ENCODE results near the gene NLRP3. TPM values are rescaled to one million over a fixed set of nuclear protein-coding genes. Genes with fewer than 3 reads are reported as not detected.
"Not testable (repeated sequence)": the region's sequence is repeated elsewhere in the genome, so short reads cannot be mapped to it uniquely, and the experiment has no call there.

Gene NLRP3
- total RNA-seq, 2 experiments from 2014 or later = 0.25 to 0.40 TPM

DNA sequence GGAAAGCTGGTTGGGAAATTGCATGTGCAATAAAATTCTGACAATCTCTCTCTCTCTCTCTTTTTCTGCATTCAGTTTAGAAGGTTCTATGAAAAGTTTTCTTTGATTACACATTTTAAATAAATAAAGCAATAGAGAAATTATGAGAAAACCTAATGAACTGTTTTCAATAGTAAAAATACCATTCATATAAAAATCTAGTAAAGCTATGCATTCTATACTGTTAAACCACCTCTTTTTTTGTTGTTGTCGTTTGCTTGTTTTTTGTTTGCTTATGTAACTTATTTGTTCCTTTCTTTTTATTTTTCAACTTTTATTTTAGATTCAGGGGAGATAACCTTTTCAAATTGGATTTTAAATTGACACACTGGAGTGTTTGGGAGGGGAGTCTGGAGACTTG is 56.1 kb downstream of the NLRP3 start:
- ChIA-PET CTCF (no interaction called here), POLR2A (no interaction called here)
- Mint-ChIP-seq H3K36me3 (ENCODE audit: low read depth) (no peaks in the 10 kb centered on the region), H3K27ac (no peak overlapping the region), H3K9me3 (no peaks in the 10 kb centered on the region), H3K4me3 (no peak overlapping the region), H3K27me3 (no peaks in the 10 kb centered on the region), H3K4me1 (no peaks in the 10 kb centered on the region)
- no peak for DNase-seq

DNA sequence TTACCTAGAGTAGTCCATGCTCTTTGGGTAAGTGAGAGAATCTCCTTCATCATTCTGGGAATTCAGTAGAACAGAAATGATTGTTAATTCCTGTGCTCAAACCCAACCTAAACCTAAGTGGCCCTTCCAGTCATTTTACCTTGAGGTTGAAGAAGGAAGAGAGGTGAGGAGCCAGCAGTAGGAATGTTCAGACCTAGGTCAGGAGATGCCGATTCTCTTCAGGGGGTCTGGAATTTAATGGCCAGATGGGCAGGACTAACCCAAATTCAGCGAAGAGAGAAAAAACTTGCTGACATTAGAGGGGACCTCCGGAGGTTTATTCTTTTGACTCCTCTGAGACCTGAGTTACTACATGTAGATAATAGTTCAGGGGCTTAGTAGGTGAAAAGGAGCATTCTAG is 58.4 kb downstream of the NLRP3 start:
- Mint-ChIP-seq H3K9me3 (no peaks in the 10 kb centered on the region), H3K4me1 (no peaks in the 10 kb centered on the region), H3K4me3 (no peak overlapping the region), H3K27me3 (no peaks in the 10 kb centered on the region), H3K36me3 (ENCODE audit: low read depth) (no peaks in the 10 kb centered on the region), H3K27ac (no peak overlapping the region)
- no peak for DNase-seq
- CTCF ChIA-PET = no interaction called here
- POLR2A ChIA-PET = no interaction called here

DNA sequence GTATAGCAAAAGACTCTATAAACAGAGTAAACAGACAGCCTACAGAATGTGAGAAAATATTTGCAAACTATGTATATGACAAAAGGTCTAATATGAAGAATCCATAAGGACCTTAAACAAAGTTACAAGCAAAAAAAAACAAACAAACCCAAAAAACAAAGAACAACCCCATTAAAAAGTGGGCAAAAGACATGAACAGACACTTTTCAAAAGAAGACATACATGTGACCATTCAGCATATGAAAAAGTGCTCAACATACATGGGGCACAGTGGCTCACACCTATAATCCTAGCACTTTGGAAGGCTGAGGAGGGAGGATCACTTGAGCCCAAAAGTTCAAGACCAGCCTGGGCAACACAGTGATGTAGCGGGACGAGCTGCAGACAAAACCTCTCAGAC is 59.8 kb downstream of the NLRP3 start:
- H3K36me3 Mint-ChIP-seq (ENCODE audit: low read depth) = no peaks in the 10 kb centered on the region
- no peak overlapping the region for H3K4me3 Mint-ChIP-seq
- no peaks in the 10 kb centered on the region for H3K4me1 Mint-ChIP-seq
- no peak overlapping the region for H3K27ac Mint-ChIP-seq
- CTCF ChIA-PET = no interaction called here
- H3K9me3 Mint-ChIP-seq = no peaks in the 10 kb centered on the region
- H3K27me3 Mint-ChIP-seq = no peaks in the 10 kb centered on the region
- POLR2A ChIA-PET = no interaction called here
- DNase-seq = no peak

DNA sequence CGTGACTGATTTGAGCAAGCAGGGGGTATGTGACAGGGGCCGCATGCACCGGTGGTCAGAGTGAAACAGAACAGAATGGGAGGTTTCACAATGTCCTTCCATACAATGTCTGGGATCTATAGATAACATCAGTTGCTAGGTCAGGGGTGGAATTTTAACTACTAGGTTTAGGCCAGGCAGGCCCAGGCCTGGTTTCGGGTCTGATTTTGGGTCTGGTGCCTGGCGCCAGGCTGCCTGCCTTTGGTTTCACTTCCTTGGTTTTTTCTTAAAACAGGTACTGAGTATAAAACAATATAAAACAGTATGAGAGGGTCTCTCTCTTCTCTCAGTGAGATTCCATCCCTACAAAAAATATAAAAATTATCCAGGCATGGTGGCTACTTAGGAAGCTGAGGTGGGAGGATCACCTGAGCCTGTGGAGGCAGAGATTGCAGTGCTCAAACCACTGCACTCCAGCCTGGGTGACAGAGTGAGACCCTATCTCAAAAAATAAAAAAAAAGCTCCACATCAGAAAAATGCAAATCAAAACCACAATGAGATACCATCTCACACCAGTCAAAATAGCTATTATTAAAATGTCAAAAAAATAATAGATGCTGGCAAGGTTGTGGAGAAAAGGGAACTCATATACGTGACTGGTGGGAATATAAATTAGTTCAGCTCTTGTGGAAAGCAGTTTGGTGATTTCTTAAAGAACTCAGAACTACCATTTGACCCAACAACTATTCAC is 60.5 kb downstream of the NLRP3 start:
- H3K4me1 Mint-ChIP-seq; DNase-seq; H3K4me3 Mint-ChIP-seq; H3K27ac Mint-ChIP-seq; H3K36me3 Mint-ChIP-seq (ENCODE audit: low read depth); H3K27me3 Mint-ChIP-seq; POLR2A ChIA-PET; H3K9me3 Mint-ChIP-seq; CTCF ChIA-PET: not testable (repeated sequence)

DNA sequence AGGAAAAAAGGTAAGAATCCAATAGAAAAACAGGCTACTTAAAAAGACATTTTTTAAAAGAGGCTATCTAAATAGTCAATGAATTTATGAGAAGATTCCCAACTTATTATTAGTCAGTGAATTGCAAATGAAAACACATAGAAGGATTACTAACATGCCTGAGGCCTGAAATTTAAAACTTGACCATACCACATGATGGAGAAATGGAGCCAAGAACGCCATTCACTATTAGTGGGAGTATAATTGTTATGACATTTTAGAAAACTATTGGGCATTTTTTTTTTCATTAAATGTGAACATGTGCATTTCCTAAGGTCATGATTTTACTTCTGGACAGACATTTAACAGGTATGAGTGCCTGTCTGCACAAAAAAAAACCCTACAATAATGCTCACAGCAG is 66.8 kb downstream of the NLRP3 start:
- Mint-ChIP-seq H3K36me3 (ENCODE audit: low read depth) (no peaks in the 10 kb centered on the region), H3K9me3 (no peaks in the 10 kb centered on the region), H3K4me1 (no peaks in the 10 kb centered on the region), H3K27ac (no peak overlapping the region), H3K4me3 (no peak overlapping the region), H3K27me3 (peaks cover 2% of the 10 kb centered on the region)
- CTCF ChIA-PET = interaction anchor here (2.2 kb wide), 1 partner anchor 93 kb away, joined by 8 read pairs; no protein-coding TSS in a partner anchor
- no peak for DNase-seq
- POLR2A ChIA-PET = no interaction called here

DNA sequence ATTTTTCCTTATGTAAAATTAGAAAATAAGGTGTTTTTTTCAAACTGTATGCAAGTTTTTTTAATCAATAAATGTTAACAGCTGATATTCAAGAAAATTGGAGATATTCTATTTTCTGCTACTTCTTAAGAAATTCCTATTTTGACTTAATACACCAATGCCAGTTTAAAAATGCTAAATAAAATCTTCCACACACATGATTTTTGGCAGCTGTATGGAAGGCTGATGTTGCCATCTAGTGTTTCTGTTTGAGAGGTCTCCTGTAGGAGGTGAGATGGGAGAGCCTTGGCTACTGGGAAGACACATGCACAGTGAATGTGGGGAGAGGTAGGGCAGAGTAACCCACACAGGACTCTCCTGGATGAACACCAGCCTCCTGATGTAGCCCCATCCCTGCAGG is 71.1 kb downstream of the NLRP3 start:
- Mint-ChIP-seq H3K9me3 (no peaks in the 10 kb centered on the region), H3K4me3 (no peak overlapping the region), H3K36me3 (ENCODE audit: low read depth) (no peaks in the 10 kb centered on the region), H3K27ac (no peak overlapping the region), H3K27me3 (peaks cover 8% of the 10 kb centered on the region), H3K4me1 (no peaks in the 10 kb centered on the region)
- POLR2A ChIA-PET = interaction anchor here (1.0 kb wide), 1 partner anchor 114 kb away, joined by 3 read pairs; no protein-coding TSS in a partner anchor
- CTCF ChIA-PET = interaction anchor here (1.1 to 6.1 kb wide), 3 partner anchors 97 to 114 kb away, joined by 3 to 42 read pairs (median 23); no protein-coding TSS in a partner anchor
- DNase-seq = peak; percentile 23

DNA sequence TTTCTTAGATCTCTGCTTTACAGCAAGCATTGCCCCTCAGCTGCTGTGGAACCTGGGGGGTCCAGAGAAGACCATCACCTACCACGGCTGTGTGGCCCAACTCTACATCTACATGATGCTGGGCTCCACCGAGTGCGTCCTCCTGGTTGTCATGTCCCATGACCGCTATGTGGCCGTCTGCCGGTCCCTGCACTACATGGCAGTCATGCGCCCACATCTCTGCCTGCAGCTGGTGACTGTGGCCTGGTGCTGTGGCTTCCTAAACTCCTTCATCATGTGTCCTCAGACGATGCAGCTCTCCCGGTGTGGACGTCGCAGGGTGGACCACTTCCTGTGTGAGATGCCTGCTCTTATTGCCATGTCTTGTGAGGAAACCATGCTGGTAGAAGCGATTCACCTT is 75.4 kb downstream of the NLRP3 start:
- no peak for DNase-seq
- no peak overlapping the region for H3K27ac Mint-ChIP-seq
- no peaks in the 10 kb centered on the region for H3K4me1 Mint-ChIP-seq
- H3K36me3 Mint-ChIP-seq (ENCODE audit: low read depth) = no peaks in the 10 kb centered on the region
- POLR2A ChIA-PET = no interaction called here
- CTCF ChIA-PET = interaction anchor here (3.7 kb wide), 1 partner anchor 102 kb away, joined by 16 read pairs; no protein-coding TSS in a partner anchor
- peaks cover 19% of the 10 kb centered on the region for H3K27me3 Mint-ChIP-seq
- no peaks in the 10 kb centered on the region for H3K9me3 Mint-ChIP-seq
- no peak overlapping the region for H3K4me3 Mint-ChIP-seq

DNA sequence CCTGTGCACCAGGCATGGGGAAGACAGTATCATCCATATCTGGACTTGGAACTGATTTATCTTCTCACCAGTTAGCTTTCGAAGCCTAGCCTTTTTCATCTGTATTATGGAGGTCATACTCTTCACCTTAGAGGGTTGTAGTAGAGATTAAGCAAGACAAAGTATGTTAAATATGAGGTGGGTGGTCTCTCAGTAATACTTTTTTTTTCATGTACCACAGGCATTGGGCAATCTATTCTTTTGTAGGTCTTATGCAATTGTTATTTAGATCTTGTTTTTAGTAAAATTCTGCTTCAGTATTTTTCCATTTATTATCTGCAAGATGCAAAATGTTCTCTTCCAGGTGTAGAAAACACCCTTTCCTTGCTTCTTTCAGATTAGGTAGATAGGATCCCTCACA is 77.1 kb downstream of the NLRP3 start:
- CTCF ChIA-PET = no interaction called here

DNA sequence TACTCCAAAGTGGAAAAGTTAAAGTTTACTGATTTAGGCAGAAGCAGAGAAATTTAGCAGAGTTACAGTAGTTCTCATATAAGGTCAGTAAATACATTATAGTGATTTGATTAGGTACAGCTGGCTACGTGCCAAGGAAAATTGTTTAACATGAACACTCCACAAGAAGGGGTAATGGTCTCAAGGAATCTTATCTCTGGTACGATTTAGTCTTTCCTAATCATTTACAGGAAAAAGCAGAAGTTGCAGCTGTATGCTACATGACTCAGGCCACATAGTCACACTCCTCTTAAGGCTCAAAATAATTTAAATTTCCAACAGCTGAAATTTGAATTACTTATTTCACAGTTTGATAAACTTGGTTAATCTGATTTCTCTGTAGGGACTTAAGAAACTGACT is 78.8 kb downstream of the NLRP3 start:
- Mint-ChIP-seq H3K27ac (no peak overlapping the region), H3K27me3 (peaks cover 12% of the 10 kb centered on the region), H3K4me1 (no peaks in the 10 kb centered on the region), H3K4me3 (no peak overlapping the region), H3K36me3 (ENCODE audit: low read depth) (no peaks in the 10 kb centered on the region), H3K9me3 (no peaks in the 10 kb centered on the region)
- no peak for DNase-seq
- CTCF ChIA-PET = no interaction called here
- POLR2A ChIA-PET = no interaction called here

More for the DNA sequence above, 77.1 kb downstream of the NLRP3 start:
- Mint-ChIP-seq H3K4me3 (no peak overlapping the region), H3K9me3 (no peaks in the 10 kb centered on the region), H3K4me1 (no peaks in the 10 kb centered on the region), H3K27me3 (peaks cover 15% of the 10 kb centered on the region), H3K27ac (no peak overlapping the region), H3K36me3 (ENCODE audit: low read depth) (no peaks in the 10 kb centered on the region)
- POLR2A ChIA-PET = no interaction called here
- no peak for DNase-seq

DNA sequence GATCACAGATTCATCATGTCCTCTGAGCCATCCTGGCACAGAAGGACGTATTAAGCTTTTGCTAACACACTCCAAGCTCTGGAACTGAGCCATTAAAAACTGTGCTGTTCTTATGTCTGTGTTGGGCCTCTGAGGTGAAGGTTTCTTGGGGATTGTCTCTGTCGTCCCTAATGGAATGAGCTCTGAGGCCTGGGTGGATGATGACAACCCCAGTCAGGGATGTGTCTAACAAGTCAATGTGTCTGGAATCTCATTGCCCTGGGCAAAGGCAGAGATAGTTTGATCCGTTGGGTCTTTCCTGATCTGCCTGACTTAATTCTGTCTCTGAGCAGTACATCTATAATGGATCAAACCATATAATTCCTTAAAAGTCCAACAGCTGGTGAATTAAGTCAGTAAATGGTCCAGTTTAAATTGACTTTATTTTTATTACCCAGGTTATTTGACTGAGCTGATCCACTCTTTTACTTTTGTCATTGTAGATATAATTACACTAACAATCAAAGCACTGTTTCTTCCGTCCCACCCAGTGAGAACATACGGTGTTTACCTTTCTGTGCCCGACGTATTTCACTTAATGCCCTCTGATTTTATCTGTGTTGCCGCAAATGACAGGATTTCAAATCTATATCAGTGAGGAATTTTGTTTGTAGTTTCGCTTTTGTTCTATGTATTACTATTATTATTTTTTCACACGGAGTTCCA is 80.8 kb downstream of the NLRP3 start:
- Mint-ChIP-seq H3K27me3 (peaks cover 12% of the 10 kb centered on the region), H3K36me3 (ENCODE audit: low read depth) (no peaks in the 10 kb centered on the region), H3K9me3 (no peaks in the 10 kb centered on the region), H3K27ac (no peak overlapping the region), H3K4me1 (no peaks in the 10 kb centered on the region), H3K4me3 (no peak overlapping the region)
- no peak for DNase-seq
- POLR2A ChIA-PET = interaction anchor here (0.7 kb wide), 1 partner anchor 739 kb away, joined by 3 read pairs; no protein-coding TSS in a partner anchor
- CTCF ChIA-PET = no interaction called here

Other genes starting within 250 kb of the NLRP3 start
- 10 to 100 TPM; 12.3 to 14.6 TPM for gene ZNF124, start 244.2 kb upstream of the NLRP3 start, total RNA-seq
- not detected for gene VN1R5, start 160.1 kb upstream of the NLRP3 start, total RNA-seq
- gene ZNF496, start 84.3 kb upstream of the NLRP3 start, total RNA-seq = 1 to 10 TPM; 6.4 to 6.5 TPM
- gene OR2B11, start 41.9 kb downstream of the NLRP3 start, total RNA-seq = not detected
- gene OR2C3, start 120.3 kb downstream of the NLRP3 start, total RNA-seq = not detected
- not detected for gene GCSAML, start 133.0 kb downstream of the NLRP3 start, total RNA-seq
- gene OR2G2, start 172.2 kb downstream of the NLRP3 start, total RNA-seq = not detected
- gene OR2G3, start 189.4 kb downstream of the NLRP3 start, total RNA-seq = not detected